Neural cell (in vitro differentiated cells): ENCODE data around the gene SPTBN1.

Experiments used
- CTCF ChIP-seq: fragments of 450-650 bp; IDR thresholded peaks from 2 replicates; pipeline ENCODE4 v1.5.1; 2014; ENCODE audit warnings: antibody characterized with exemption, mild to moderate bottlenecking, moderate library complexity; ENCODE audit not compliant: poor library complexity, severe bottlenecking
- EZH2 ChIP-seq: fragments of 200-600, 300-800 bp; shearing (Covaris generic), sonication (generic); IDR thresholded peaks from 2 replicates; pipeline ENCODE4 v1.6.1; 2014; ENCODE audit warnings: antibody characterized with exemption, low read length, borderline replicate concordance, mild to moderate bottlenecking; ENCODE audit not compliant: insufficient read depth, poor library complexity, severe bottlenecking
- TAF1 ChIP-seq: IDR thresholded peaks from 2 replicates; pipeline ENCODE4 v1.6.1; 2012; ENCODE audit warnings: low read depth

GRCh38 chr2:54663424-54664030, 207.4 kb downstream of the SPTBN1 start:
- TF ChIP-seq CTCF (no peak), TAF1 (no peak), EZH2 (no peak)
